IMR-90 (cell line): ENCODE data around the gene ANKRD55. TPM values are rescaled to one million over a fixed set of nuclear protein-coding genes. Genes with fewer than 3 reads are reported as not detected.
A peak's percentile ranks its signal among the peaks of the same experiment; 100 is the strongest.

Experiments
- ATAC-seq: fragments of 200-7000 bp; cut with Tn5 transposase; 2 replicates; pipeline ENCODE4 v1.9.1; 2020; ENCODE audit warnings: low read depth, mild to moderate bottlenecking, moderate library complexity
- BruUV-seq: library from RNA; stranded (reverse); fragments of 400-500 nt; replicated peaks from 2 replicates; lab custom pipeline; 2021; lab: Mats Ljungman, UMichigan
- CTCF ChIA-PET: fragments of 300-600 bp; formaldehyde crosslinking; extraction: SDS; loops from one replicate; lab custom pipeline; 2021; ENCODE audit warnings: antibody characterized with exemption; lab: Yijun Ruan, JAX
- POLR2A ChIA-PET: fragments of 300-600 bp; sonication (Branson Sonifier 250); formaldehyde crosslinking; loops from one replicate; lab custom pipeline; 2022; ENCODE audit warnings: antibody characterized with exemption; ENCODE audit not compliant: unreplicated experiment; lab: Charles Lee
- DNase-seq: peaks from one replicate; pipeline ENCODE4 v3.0.0; 2013
- H2AFZ ChIP-seq: replicated peaks from 2 replicates; pipeline ENCODE3; 2013; ENCODE audit warnings: low read length, mild to moderate bottlenecking; ENCODE audit not compliant: poor library complexity
- H2AK5ac ChIP-seq: 2 replicates; pipeline ENCODE4 v1.6.1; 2013; ENCODE audit warnings: low read depth, low read length, inconsistent platforms
- H2AK9ac ChIP-seq: replicated peaks from 2 replicates; pipeline ENCODE3; 2013; ENCODE audit warnings: mild to moderate bottlenecking, low read depth, low read length, moderate library complexity; ENCODE audit not compliant: poor library complexity
- H2BK120ac ChIP-seq: 2 replicates; pipeline ENCODE4 v1.6.1; 2013; ENCODE audit warnings: low read depth, low read length, inconsistent platforms
- H2BK15ac ChIP-seq: 3 replicates; pipeline ENCODE4 v1.6.1; 2013; ENCODE audit warnings: low read depth, low read length, inconsistent platforms
- H2BK20ac ChIP-seq: 2 replicates; pipeline ENCODE4 v1.6.1; 2013; ENCODE audit warnings: low read depth, mild to moderate bottlenecking, inconsistent platforms, low read length, moderate library complexity
- H2BK5ac ChIP-seq: 2 replicates; pipeline ENCODE4 v1.6.1; 2013; ENCODE audit warnings: mild to moderate bottlenecking, low read depth, low read length, inconsistent platforms; ENCODE audit not compliant: poor library complexity, severe bottlenecking
- H3K14ac ChIP-seq: replicated peaks from 2 replicates; pipeline ENCODE4 v1.6.1; 2013; ENCODE audit warnings: low read depth, low read length, inconsistent platforms
- H3K18ac ChIP-seq: 2 replicates; pipeline ENCODE4 v1.6.1; 2013; ENCODE audit warnings: low read depth, low read length, control low read depth
- H3K23ac ChIP-seq: 2 replicates; pipeline ENCODE4 v1.6.1; 2013; ENCODE audit warnings: low read depth, low read length, inconsistent platforms
- H3K27ac ChIP-seq: 2 replicates; pipeline ENCODE4 v1.5.1; 2013; ENCODE audit warnings: mild to moderate bottlenecking, control low read depth, low read length; ENCODE audit not compliant: insufficient read depth
- H3K27me3 ChIP-seq: 2 replicates; pipeline ENCODE4 v1.6.1; 2013; ENCODE audit warnings: low read length; ENCODE audit not compliant: control insufficient read depth, insufficient read depth
- H3K36me3 ChIP-seq: 2 replicates; pipeline ENCODE4 v1.6.1; 2013; ENCODE audit warnings: low read length, mixed read lengths; ENCODE audit not compliant: control insufficient read depth, insufficient read depth
- H3K4ac ChIP-seq: 2 replicates; pipeline ENCODE4 v1.6.1; 2013; ENCODE audit warnings: low read depth, low read length, inconsistent platforms
- H3K4me1 ChIP-seq: 2 replicates; pipeline ENCODE4 v1.6.1; 2013; ENCODE audit warnings: low read length, mixed read lengths; ENCODE audit not compliant: control insufficient read depth, insufficient read depth
- H3K4me2 ChIP-seq: 2 replicates; pipeline ENCODE4 v1.6.1; 2013; ENCODE audit warnings: low read depth, mild to moderate bottlenecking, control low read depth, low read length, moderate library complexity
- H3K4me3 ChIP-seq: 2 replicates; pipeline ENCODE4 v1.5.1; 2013; ENCODE audit warnings: low read depth, mild to moderate bottlenecking, control low read depth, low read length, moderate library complexity; ENCODE audit not compliant: insufficient read depth
- H3K56ac ChIP-seq: 2 replicates; pipeline ENCODE4 v1.6.1; 2013; ENCODE audit warnings: low read length, inconsistent platforms; ENCODE audit not compliant: insufficient read depth; ENCODE audit errors: extremely low read depth
- H3K79me1 ChIP-seq, 2 experiments: 2 replicates each; pipeline ENCODE4 v1.6.1; 2013; ENCODE audit warnings: low read length in 2 of 2, inconsistent platforms in 1 of 2, low read depth in 1 of 2
- H3K9ac ChIP-seq: 2 replicates; pipeline ENCODE4 v1.6.1; 2013; ENCODE audit warnings: low read depth, low read length, control low read depth
- H3K9me1 ChIP-seq: 2 replicates; pipeline ENCODE4 v1.6.1; 2013; ENCODE audit warnings: low read length, inconsistent platforms; ENCODE audit not compliant: insufficient read depth
- H3K9me3 ChIP-seq: 2 replicates; pipeline ENCODE4 v1.6.1; 2013; ENCODE audit warnings: low read length; ENCODE audit not compliant: control insufficient read depth, insufficient read depth
- H4K20me1 ChIP-seq: 2 replicates; pipeline ENCODE4 v1.6.1; 2013; ENCODE audit warnings: low read length, inconsistent platforms; ENCODE audit not compliant: insufficient read depth
- H4K5ac ChIP-seq: 2 replicates; pipeline ENCODE4 v1.6.1; 2013; ENCODE audit warnings: mild to moderate bottlenecking, low read depth, low read length, control low read depth
- H4K8ac ChIP-seq, 2 experiments: 2 replicates each; pipeline ENCODE4 v1.6.1; 2013; ENCODE audit warnings: low read depth in 2 of 2, low read length in 2 of 2, control low read depth in 1 of 2, inconsistent platforms in 1 of 2
- H4K91ac ChIP-seq: 2 replicates; pipeline ENCODE4 v1.6.1; 2013; ENCODE audit warnings: low read depth, low read length, inconsistent platforms; ENCODE audit not compliant: insufficient read depth
- BHLHE40 ChIP-seq: fragments of 150-350 bp; IDR thresholded peaks from 2 replicates; pipeline ENCODE4 v1.6.1; 2016; ENCODE audit warnings: mild to moderate bottlenecking, low read depth, low read length
- CEBPB ChIP-seq: IDR thresholded peaks from 2 replicates; pipeline ENCODE4 v1.6.1; 2012; ENCODE audit warnings: low read depth, low read length, improper control_type of control experiment
- FOS ChIP-seq: fragments of 150-350 bp; IDR thresholded peaks from 2 replicates; pipeline ENCODE4 v1.6.1; 2016; ENCODE audit warnings: low read depth, low read length
- MAFK ChIP-seq: IDR thresholded peaks from 2 replicates; pipeline ENCODE4 v1.6.1; 2012; ENCODE audit warnings: low read depth, low read length, improper control_type of control experiment
- MAZ ChIP-seq: IDR thresholded peaks from 2 replicates; pipeline ENCODE4 v1.6.1; 2012; ENCODE audit warnings: low read depth, mild to moderate bottlenecking, low read length, improper control_type of control experiment, moderate library complexity, borderline replicate concordance
- MXI1 ChIP-seq: IDR thresholded peaks from 2 replicates; pipeline ENCODE4 v1.6.1; 2012; ENCODE audit warnings: low read depth, mild to moderate bottlenecking, low read length, moderate library complexity, borderline replicate concordance
- NFE2L2 ChIP-seq: fragments of 150-350 bp; IDR thresholded peaks from 2 replicates; pipeline ENCODE4 v1.6.1; 2016; ENCODE audit warnings: low read depth, mild to moderate bottlenecking, low read length
- POLR2A ChIP-seq: IDR thresholded peaks from 2 replicates; pipeline ENCODE4 v1.6.1; 2012; ENCODE audit warnings: mild to moderate bottlenecking, low read depth, low read length
- RAD21 ChIP-seq: IDR thresholded peaks from 2 replicates; pipeline ENCODE4 v1.6.1; 2012; ENCODE audit warnings: low read length, improper control_type of control experiment
- RCOR1 ChIP-seq: IDR thresholded peaks from 2 replicates; pipeline ENCODE4 v1.6.1; 2012; ENCODE audit warnings: mild to moderate bottlenecking, low read length, improper control_type of control experiment; ENCODE audit not compliant: insufficient replicate concordance
- RFX5 ChIP-seq: IDR thresholded peaks from 2 replicates; pipeline ENCODE4 v1.8.0; 2012; ENCODE audit warnings: low read depth, mild to moderate bottlenecking, low read length, moderate library complexity
- SMC3 ChIP-seq: fragments of 150-350 bp; IDR thresholded peaks from 2 replicates; pipeline ENCODE4 v1.6.1; 2016; ENCODE audit warnings: low read depth, mild to moderate bottlenecking, antibody characterized with exemption, low read length, moderate library complexity
- WGBS, 2 experiments: methylation state at CpG; one replicate each; pipeline versions ENCODE4 v1.1.5 to v1.1.7; 2013; ENCODE audit warnings: missing lambda C conversion rate in 2 of 2; ENCODE audit not compliant: insufficient read length in 1 of 2; ENCODE audit errors: extremely low coverage in 2 of 2; 5-methylcytosine and 5-hydroxymethylcytosine counted together
- dilution Hi-C: fragments of 300-500 bp; cut with HindIII; formaldehyde crosslinking; loops from one replicate; pipeline ENCODE4 v1.14.3; 2018; ENCODE audit warnings: low sequenced_read_pairs; ENCODE audit not compliant: unreplicated experiment
- in situ Hi-C: fragments of 300-500 bp; cut with MboI; formaldehyde crosslinking; loops from 3 replicates; pipeline ENCODE4 v1.14.3; 2019; ENCODE audit warnings: low sequenced_read_pairs, inconsistent platforms, mixed read lengths
- intact Hi-C: fragments of 100-400 bp; cut with micrococcal nuclease; formaldehyde crosslinking; loops from 2 replicates; pipeline ENCODE4 v1.10.0; 2022
- polyA plus RNA-seq, 3 experiments: library from polyadenylated mRNA; depleted of rRNA; stranded (reverse); fragments of >200 nt; gene quantifications; 2 replicates each; pipeline ENCODE4 v1.2.3, GENCODE V29; 2012; ENCODE audit warnings: low replicate concordance in 1 of 3
- total RNA-seq: library from RNA; depleted of rRNA; stranded (reverse); fragments of >200 nt; gene quantifications from 2 replicates; pipeline ENCODE4 v1.2.3, GENCODE V29; 2012
- TF ChIP-seq, protein P1 (sequence below): conservative IDR thresholded peaks from 2 replicates; pipeline ENCODE4 v1.5.1; 2012; ENCODE audit warnings: mild to moderate bottlenecking, low read depth, low read length, improper control_type of control experiment
- TF ChIP-seq, protein P2 (sequence below): fragments of 150-350 bp; IDR thresholded peaks from 2 replicates; pipeline ENCODE4 v1.6.1; 2017; ENCODE audit warnings: mild to moderate bottlenecking, antibody characterized with exemption, low read length, low read depth

The ANKRD55 gene
- total and polyA plus RNA-seq, 2 of the 4 experiments (the other 2 are of a cell fraction) = not detected

DNA sequence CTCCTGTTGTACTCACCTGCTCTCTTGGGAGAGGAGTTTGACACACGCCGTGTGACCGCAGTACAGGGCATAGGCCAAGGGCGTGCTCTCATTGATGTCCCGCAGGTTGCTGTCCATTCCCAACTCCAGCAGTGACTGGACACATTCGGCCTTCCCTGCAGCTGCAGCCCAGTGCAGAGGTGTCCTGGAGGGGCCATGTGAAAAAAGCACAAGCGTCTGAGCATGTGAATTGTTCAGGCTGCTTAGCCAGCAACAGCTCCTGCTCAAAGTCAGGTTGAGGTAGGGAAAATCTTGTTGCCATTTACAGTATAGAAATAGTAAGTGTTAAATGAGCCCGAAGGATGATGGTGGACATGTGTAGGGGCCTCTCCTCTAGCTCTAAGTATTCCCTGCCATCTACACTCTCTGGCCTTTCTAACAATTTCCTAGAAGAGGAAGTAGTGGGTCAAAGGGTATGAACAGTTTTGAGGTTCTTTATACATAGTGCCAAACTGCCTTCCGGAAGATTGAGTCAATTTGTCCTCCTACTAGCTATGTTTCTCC lies 116.5 kb downstream of the ANKRD55 start:
- Histone ChIP-seq H3K36me3 (no peaks in the 10 kb centered on the region), H3K79me1 (no peaks in the 10 kb centered on the region), H2AFZ (peak overlapping the region; percentile 50), H2BK15ac (peak overlapping the region; percentile 8; the same call in 1 of the 3 replicates), H2BK5ac (no peak overlapping the region), H3K27me3 (no peaks in the 10 kb centered on the region), H4K91ac (peak overlapping the region; percentile 43; the same call in 1 of the 2 replicates), H3K4me2 (no peak overlapping the region), H3K9me1 (peaks cover 8% of the 10 kb centered on the region; the same call in 1 of the 2 replicates), H3K56ac (no peak overlapping the region), H4K8ac (no peak overlapping the region), H3K27ac (no peak overlapping the region), H3K4ac (peak overlapping the region; percentile 1; the same call in 1 of the 2 replicates), H3K18ac (0 out of 2 replicates have a peak overlapping the region, but pooled peaks have one; percentile 0), H2AK9ac (no peak overlapping the region), H3K9ac (no peak overlapping the region), H4K5ac (peak overlapping the region; percentile 1; the same call in 1 of the 2 replicates), H2AK5ac (peak overlapping the region; percentile 84), H2BK120ac (peak overlapping the region; percentile 1; the same call in 1 of the 2 replicates), H3K4me1 (0 out of 2 replicates have a peak, but pooled peaks cover 2% of the 10 kb centered on the region), H2BK20ac (peak overlapping the region; percentile 33; the same call in 1 of the 2 replicates), H3K9me3 (no peaks in the 10 kb centered on the region), H3K14ac (peak overlapping the region; percentile 19; the same call in 1 of the 2 replicates), H3K23ac (no peak overlapping the region), H4K20me1 (no peaks in the 10 kb centered on the region), H3K4me3 (no peak overlapping the region)
- TF ChIP-seq MXI1 (no peak), BHLHE40 (no peak), RFX5 (no peak), FOS (no peak), POLR2A (no peak), SMC3 (no peak), RCOR1 (no peak), RAD21 (no peak), NFE2L2 (no peak), CEBPB (no peak), MAZ (no peak), MAFK (no peak)
- TF ChIP-seq, protein P1, sequence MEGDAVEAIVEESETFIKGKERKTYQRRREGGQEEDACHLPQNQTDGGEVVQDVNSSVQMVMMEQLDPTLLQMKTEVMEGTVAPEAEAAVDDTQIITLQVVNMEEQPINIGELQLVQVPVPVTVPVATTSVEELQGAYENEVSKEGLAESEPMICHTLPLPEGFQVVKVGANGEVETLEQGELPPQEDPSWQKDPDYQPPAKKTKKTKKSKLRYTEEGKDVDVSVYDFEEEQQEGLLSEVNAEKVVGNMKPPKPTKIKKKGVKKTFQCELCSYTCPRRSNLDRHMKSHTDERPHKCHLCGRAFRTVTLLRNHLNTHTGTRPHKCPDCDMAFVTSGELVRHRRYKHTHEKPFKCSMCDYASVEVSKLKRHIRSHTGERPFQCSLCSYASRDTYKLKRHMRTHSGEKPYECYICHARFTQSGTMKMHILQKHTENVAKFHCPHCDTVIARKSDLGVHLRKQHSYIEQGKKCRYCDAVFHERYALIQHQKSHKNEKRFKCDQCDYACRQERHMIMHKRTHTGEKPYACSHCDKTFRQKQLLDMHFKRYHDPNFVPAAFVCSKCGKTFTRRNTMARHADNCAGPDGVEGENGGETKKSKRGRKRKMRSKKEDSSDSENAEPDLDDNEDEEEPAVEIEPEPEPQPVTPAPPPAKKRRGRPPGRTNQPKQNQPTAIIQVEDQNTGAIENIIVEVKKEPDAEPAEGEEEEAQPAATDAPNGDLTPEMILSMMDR = no peak
- TF ChIP-seq, protein P2, sequence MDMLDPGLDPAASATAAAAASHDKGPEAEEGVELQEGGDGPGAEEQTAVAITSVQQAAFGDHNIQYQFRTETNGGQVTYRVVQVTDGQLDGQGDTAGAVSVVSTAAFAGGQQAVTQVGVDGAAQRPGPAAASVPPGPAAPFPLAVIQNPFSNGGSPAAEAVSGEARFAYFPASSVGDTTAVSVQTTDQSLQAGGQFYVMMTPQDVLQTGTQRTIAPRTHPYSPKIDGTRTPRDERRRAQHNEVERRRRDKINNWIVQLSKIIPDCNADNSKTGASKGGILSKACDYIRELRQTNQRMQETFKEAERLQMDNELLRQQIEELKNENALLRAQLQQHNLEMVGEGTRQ = no peak
- ChIA-PET CTCF (no interaction called here), POLR2A (no interaction called here)
- dilution Hi-C loops = no loop called here
- BruUV-seq = no TSS peak
- ATAC-seq (no peak), DNase-seq (no peak)
- in situ Hi-C loops = no loop called here
- WGBS, 2 experiments = 73% methylated on average over 5 of the region's 9 CpGs; no CpG with 5 or more reads in 1 of the 2 experiments
- intact Hi-C loops = no loop called here
